HepG2 (cell line): ENCODE measurements around the gene STX4. TPM values are rescaled to one million over a fixed set of nuclear protein-coding genes. Genes with fewer than 3 reads are reported as not detected.

Experiments
- FOSL1 ChIP-seq: sonication (generic); formaldehyde crosslinking; IDR thresholded peaks from 2 replicates; pipeline ENCODE4 v1.9.0; 2021; ENCODE audit warnings: missing genetic modification reagents, borderline replicate concordance
- KDM1A ChIP-seq: IDR thresholded peaks from 2 replicates; pipeline ENCODE4 v1.6.1; 2016; ENCODE audit warnings: missing compliant biosample characterization
- MED1 ChIP-seq: sonication (generic); formaldehyde crosslinking; IDR thresholded peaks from 2 replicates; pipeline ENCODE4 v1.4.0; 2020; ENCODE audit warnings: missing genetic modification reagents
- SCMH1 ChIP-seq: sonication (generic); formaldehyde crosslinking; IDR thresholded peaks from 2 replicates; pipeline ENCODE4 v1.9.0; 2021; ENCODE audit warnings: missing genetic modification reagents, mild to moderate bottlenecking, borderline replicate concordance
- SMYD3 ChIP-seq: sonication (generic); formaldehyde crosslinking; IDR thresholded peaks from 2 replicates; pipeline ENCODE4 v1.8.1; 2023; ENCODE audit warnings: mild to moderate bottlenecking, missing genetic modification reagents
- YEATS2 ChIP-seq: sonication (generic); formaldehyde crosslinking; IDR thresholded peaks from 2 replicates; pipeline ENCODE4 v1.4.0; 2020; ENCODE audit warnings: missing genetic modification reagents, borderline replicate concordance
- ZKSCAN8 ChIP-seq: IDR thresholded peaks from 2 replicates; pipeline ENCODE4 v1.6.1; 2016; ENCODE audit warnings: borderline replicate concordance, missing genetic modification reagents, missing compliant biosample characterization
- ZSCAN22 ChIP-seq: sonication (generic); formaldehyde crosslinking; IDR thresholded peaks from 2 replicates; pipeline ENCODE4 v1.4.0; 2020; ENCODE audit warnings: mild to moderate bottlenecking, missing genetic modification reagents
- ZSCAN25 ChIP-seq: sonication (generic); formaldehyde crosslinking; IDR thresholded peaks from 2 replicates; pipeline ENCODE4 v1.8.0; 2022; ENCODE audit warnings: mild to moderate bottlenecking, missing genetic modification reagents
- polyA plus RNA-seq, 8 experiments: library from polyadenylated mRNA; depleted of rRNA in 3 of 8; stranded (reverse) in 7 of 8; unstranded in 1 of 8; fragments of >200 nt; fragmentation: Illumina TruSeq in 4 of 8; extraction: Trizol in 4 of 8; gene quantifications; 2 replicates each; pipeline versions ENCODE4 v1.2.1 to v1.2.3, GENCODE V29; 2011 to 2016; ENCODE audit warnings: low read depth in 4 of 8, missing spikeins in 1 of 8, mixed read lengths in 1 of 8; ENCODE audit not compliant: insufficient read depth in 1 of 8
- total RNA-seq, 5 experiments: library from RNA; depleted of rRNA; stranded (reverse); fragments of >200 nt; fragmentation: Illumina TruSeq; extraction: Trizol; gene quantifications; 2 replicates each; pipeline ENCODE4 v1.2.3, GENCODE V29; 2016; ENCODE audit warnings: low read depth in 1 of 5
- TF ChIP-seq, protein P1 (sequence below): sonication (generic); formaldehyde crosslinking; IDR thresholded peaks from 2 replicates; pipeline ENCODE4 v1.4.0; 2020; ENCODE audit warnings: missing genetic modification reagents
- TF ChIP-seq, protein P2 (sequence below): sonication (generic); formaldehyde crosslinking; IDR thresholded peaks from 2 replicates; pipeline ENCODE4 v1.8.1; 2023; ENCODE audit warnings: missing genetic modification reagents, mild to moderate bottlenecking, borderline replicate concordance
- TF ChIP-seq, protein P3 (sequence below): sonication (generic); formaldehyde crosslinking; IDR thresholded peaks from 2 replicates; pipeline ENCODE4 v1.9.0; 2021; ENCODE audit warnings: mild to moderate bottlenecking, missing genetic modification reagents
- TF ChIP-seq, protein P4 (sequence below): sonication (generic); formaldehyde crosslinking; IDR thresholded peaks from 2 replicates; pipeline ENCODE4 v1.5.1; 2020; ENCODE audit warnings: mild to moderate bottlenecking, missing genetic modification reagents, moderate library complexity
- TF ChIP-seq, protein P5 (sequence below): fragments of 450-650 bp; IDR thresholded peaks from 2 replicates; pipeline ENCODE4 v1.6.1; 2016

Gene STX4
- total and polyA plus RNA-seq, 2 of the 13 experiments (the other 11 are each of a cell fraction or from before 2014, with no cell fraction given), result 29.2 to 34.6 TPM

DNA sequence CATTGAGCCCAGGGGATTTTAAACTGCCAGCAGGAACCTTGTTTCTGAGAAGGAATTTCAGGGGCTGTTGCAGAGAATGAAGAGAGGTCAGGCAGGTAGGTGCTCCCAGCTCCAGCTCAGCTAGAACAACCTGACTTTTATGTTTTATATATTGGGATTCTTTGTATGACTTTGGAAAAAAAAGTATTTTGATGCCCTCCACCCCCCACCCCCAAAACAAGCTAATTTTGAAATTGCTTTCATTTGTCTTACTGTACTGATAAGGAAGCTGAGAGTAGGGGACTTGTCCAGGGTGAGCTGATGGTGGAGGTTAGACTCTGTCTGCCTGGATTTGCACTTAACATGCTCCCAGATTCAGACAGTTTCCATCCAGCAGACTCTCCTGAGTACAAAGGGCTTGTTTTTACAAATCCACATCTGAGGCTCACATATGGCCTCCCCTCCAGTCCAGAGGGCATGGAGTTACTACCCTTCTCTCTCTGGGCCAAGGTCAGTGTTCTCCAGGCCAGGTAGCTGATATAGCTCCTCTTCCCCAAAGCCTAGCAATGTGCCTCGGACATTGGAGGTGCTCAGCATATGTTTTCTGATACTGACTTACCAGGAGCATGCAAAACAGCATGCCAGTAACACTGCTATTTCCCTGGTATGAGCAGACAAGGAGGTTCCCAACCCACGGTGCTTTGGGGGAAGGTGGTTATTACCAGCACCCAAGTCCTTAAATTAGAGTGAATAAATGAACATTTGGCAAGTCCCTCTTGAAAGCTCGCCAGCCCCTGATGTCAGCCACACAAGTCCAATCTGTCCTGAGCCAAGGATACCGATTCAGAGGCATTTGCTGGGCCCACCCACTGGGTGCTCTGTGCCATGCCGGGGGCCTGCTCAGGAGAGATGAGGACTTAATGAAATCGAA, 34.3 kb upstream of the STX4 start (continued):
- TF ChIP-seq, protein P1, sequence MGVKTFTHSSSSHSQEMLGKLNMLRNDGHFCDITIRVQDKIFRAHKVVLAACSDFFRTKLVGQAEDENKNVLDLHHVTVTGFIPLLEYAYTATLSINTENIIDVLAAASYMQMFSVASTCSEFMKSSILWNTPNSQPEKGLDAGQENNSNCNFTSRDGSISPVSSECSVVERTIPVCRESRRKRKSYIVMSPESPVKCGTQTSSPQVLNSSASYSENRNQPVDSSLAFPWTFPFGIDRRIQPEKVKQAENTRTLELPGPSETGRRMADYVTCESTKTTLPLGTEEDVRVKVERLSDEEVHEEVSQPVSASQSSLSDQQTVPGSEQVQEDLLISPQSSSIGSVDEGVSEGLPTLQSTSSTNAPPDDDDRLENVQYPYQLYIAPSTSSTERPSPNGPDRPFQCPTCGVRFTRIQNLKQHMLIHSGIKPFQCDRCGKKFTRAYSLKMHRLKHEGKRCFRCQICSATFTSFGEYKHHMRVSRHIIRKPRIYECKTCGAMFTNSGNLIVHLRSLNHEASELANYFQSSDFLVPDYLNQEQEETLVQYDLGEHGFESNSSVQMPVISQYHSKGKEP, result no peak
- TF ChIP-seq ZKSCAN8 (CRISPR knock-in tag), result no peak
- peak; percentile 11; the same call in 1 of the 2 replicates for TF ChIP-seq SMYD3 (CRISPR knock-in tag)
- TF ChIP-seq YEATS2, result no peak
- TF ChIP-seq, protein P2, sequence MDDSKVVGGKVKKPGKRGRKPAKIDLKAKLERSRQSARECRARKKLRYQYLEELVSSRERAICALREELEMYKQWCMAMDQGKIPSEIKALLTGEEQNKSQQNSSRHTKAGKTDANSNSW, result no peak
- TF ChIP-seq, protein P3, sequence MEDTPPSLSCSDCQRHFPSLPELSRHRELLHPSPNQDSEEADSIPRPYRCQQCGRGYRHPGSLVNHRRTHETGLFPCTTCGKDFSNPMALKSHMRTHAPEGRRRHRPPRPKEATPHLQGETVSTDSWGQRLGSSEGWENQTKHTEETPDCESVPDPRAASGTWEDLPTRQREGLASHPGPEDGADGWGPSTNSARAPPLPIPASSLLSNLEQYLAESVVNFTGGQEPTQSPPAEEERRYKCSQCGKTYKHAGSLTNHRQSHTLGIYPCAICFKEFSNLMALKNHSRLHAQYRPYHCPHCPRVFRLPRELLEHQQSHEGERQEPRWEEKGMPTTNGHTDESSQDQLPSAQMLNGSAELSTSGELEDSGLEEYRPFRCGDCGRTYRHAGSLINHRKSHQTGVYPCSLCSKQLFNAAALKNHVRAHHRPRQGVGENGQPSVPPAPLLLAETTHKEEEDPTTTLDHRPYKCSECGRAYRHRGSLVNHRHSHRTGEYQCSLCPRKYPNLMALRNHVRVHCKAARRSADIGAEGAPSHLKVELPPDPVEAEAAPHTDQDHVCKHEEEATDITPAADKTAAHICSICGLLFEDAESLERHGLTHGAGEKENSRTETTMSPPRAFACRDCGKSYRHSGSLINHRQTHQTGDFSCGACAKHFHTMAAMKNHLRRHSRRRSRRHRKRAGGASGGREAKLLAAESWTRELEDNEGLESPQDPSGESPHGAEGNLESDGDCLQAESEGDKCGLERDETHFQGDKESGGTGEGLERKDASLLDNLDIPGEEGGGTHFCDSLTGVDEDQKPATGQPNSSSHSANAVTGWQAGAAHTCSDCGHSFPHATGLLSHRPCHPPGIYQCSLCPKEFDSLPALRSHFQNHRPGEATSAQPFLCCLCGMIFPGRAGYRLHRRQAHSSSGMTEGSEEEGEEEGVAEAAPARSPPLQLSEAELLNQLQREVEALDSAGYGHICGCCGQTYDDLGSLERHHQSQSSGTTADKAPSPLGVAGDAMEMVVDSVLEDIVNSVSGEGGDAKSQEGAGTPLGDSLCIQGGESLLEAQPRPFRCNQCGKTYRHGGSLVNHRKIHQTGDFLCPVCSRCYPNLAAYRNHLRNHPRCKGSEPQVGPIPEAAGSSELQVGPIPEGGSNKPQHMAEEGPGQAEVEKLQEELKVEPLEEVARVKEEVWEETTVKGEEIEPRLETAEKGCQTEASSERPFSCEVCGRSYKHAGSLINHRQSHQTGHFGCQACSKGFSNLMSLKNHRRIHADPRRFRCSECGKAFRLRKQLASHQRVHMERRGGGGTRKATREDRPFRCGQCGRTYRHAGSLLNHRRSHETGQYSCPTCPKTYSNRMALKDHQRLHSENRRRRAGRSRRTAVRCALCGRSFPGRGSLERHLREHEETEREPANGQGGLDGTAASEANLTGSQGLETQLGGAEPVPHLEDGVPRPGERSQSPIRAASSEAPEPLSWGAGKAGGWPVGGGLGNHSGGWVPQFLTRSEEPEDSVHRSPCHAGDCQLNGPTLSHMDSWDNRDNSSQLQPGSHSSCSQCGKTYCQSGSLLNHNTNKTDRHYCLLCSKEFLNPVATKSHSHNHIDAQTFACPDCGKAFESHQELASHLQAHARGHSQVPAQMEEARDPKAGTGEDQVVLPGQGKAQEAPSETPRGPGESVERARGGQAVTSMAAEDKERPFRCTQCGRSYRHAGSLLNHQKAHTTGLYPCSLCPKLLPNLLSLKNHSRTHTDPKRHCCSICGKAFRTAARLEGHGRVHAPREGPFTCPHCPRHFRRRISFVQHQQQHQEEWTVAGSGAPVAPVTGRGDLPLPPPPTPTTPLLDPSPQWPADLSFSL (CRISPR knock-in tag), result no peak
- TF ChIP-seq ZSCAN25, result peak; percentile 85
- TF ChIP-seq SCMH1 (CRISPR knock-in tag), result no peak
- TF ChIP-seq, protein P4, sequence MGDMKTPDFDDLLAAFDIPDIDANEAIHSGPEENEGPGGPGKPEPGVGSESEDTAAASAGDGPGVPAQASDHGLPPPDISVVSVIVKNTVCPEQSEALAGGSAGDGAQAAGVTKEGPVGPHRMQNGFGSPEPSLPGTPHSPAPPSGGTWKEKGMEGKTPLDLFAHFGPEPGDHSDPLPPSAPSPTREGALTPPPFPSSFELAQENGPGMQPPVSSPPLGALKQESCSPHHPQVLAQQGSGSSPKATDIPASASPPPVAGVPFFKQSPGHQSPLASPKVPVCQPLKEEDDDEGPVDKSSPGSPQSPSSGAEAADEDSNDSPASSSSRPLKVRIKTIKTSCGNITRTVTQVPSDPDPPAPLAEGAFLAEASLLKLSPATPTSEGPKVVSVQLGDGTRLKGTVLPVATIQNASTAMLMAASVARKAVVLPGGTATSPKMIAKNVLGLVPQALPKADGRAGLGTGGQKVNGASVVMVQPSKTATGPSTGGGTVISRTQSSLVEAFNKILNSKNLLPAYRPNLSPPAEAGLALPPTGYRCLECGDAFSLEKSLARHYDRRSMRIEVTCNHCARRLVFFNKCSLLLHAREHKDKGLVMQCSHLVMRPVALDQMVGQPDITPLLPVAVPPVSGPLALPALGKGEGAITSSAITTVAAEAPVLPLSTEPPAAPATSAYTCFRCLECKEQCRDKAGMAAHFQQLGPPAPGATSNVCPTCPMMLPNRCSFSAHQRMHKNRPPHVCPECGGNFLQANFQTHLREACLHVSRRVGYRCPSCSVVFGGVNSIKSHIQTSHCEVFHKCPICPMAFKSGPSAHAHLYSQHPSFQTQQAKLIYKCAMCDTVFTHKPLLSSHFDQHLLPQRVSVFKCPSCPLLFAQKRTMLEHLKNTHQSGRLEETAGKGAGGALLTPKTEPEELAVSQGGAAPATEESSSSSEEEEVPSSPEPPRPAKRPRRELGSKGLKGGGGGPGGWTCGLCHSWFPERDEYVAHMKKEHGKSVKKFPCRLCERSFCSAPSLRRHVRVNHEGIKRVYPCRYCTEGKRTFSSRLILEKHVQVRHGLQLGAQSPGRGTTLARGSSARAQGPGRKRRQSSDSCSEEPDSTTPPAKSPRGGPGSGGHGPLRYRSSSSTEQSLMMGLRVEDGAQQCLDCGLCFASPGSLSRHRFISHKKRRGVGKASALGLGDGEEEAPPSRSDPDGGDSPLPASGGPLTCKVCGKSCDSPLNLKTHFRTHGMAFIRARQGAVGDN, result peak; percentile 31; the same call in 1 of the 2 replicates
- peak; percentile 95 for TF ChIP-seq ZSCAN22 (CRISPR knock-in tag)
- no peak for TF ChIP-seq KDM1A
- no peak for TF ChIP-seq FOSL1 (CRISPR knock-in tag)
- TF ChIP-seq, protein P5, sequence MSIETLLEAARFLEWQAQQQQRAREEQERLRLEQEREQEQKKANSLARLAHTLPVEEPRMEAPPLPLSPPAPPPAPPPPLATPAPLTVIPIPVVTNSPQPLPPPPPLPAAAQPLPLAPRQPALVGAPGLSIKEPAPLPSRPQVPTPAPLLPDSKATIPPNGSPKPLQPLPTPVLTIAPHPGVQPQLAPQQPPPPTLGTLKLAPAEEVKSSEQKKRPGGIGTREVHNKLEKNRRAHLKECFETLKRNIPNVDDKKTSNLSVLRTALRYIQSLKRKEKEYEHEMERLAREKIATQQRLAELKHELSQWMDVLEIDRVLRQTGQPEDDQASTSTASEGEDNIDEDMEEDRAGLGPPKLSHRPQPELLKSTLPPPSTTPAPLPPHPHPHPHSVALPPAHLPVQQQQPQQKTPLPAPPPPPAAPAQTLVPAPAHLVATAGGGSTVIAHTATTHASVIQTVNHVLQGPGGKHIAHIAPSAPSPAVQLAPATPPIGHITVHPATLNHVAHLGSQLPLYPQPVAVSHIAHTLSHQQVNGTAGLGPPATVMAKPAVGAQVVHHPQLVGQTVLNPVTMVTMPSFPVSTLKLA, result no peak
- TF ChIP-seq MED1 (CRISPR knock-in tag), result peak; percentile 78; the same call in 1 of the 2 replicates
